OCI-LY7 (cell line): Measurements from ENCODE around the gene FBXL16.

Experiments used
- CTCF ChIP-seq: fragments of 200-600 bp; sonication (generic); conservative IDR thresholded peaks from 2 replicates; pipeline ENCODE4 v1.5.1; 2014; ENCODE audit warnings: mild to moderate bottlenecking, antibody characterized with exemption, low read length, moderate library complexity, mixed read lengths
- EZH2phosphoT487 ChIP-seq: fragments of 200-600 bp; sonication (generic); IDR thresholded peaks from 2 replicates; pipeline ENCODE4 v1.6.1; 2018; ENCODE audit warnings: low read depth, borderline replicate concordance, mild to moderate bottlenecking, mixed run types, antibody characterized with exemption, low read length, moderate library complexity, mixed read lengths

- TF ChIP-seq CTCF: no peak
- no peak for TF ChIP-seq EZH2phosphoT487
Observed at GRCh38 chr16:741986-742629, 36.5 kb upstream of the FBXL16 start.
